ENCODE measurements around the gene TSPAN18. TPM values are rescaled to one million over a fixed set of nuclear protein-coding genes. Genes with fewer than 3 reads are reported as not detected.

The TSPAN18 gene
- total RNA-seq, 4 donors from 2014 or later, result 2.2 to 18.1 (median 3.4) TPM

DNA sequence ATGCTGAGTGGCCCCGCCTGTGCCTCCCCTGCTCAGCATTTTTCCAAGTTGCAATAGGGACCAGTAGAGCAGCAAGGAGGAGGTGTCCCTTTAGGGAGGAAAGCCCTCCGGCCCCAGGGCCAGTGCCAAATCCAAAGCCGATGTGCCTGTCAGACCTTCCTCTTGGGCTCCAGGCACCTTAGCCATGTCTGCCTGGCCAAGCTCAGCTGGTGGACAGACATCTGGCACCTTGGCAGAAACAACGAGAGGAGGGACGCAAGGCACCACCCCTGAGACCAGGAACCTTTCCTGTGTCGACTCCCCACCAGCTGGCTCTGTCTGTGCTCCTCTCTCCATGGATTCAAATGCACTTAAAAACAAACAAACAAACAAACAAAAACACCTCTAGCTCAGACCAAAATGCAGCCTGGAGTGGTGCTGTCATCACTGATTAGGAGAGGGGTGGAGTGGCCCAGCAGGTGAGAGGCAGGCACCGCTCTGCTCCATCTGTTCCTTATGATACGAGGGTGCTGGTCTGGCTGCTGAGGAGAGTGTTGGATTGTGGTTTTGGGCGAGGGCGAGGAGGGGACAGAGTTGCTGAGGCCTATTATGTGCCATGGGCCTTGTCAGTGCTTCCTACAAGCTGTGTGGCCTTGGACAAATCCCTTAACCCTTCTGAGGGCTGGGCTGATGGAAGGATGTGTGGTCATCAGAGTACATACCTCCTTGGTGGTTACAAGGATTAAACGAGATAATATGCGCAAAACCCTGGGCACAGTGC lies 177.7 kb downstream of the TSPAN18 start:
- ATAC-seq (ENCODE audit: low FRiP score), result no peak
- DNase-seq (ENCODE audit: low spot score), result no peak
- TF ChIP-seq, protein P1, sequence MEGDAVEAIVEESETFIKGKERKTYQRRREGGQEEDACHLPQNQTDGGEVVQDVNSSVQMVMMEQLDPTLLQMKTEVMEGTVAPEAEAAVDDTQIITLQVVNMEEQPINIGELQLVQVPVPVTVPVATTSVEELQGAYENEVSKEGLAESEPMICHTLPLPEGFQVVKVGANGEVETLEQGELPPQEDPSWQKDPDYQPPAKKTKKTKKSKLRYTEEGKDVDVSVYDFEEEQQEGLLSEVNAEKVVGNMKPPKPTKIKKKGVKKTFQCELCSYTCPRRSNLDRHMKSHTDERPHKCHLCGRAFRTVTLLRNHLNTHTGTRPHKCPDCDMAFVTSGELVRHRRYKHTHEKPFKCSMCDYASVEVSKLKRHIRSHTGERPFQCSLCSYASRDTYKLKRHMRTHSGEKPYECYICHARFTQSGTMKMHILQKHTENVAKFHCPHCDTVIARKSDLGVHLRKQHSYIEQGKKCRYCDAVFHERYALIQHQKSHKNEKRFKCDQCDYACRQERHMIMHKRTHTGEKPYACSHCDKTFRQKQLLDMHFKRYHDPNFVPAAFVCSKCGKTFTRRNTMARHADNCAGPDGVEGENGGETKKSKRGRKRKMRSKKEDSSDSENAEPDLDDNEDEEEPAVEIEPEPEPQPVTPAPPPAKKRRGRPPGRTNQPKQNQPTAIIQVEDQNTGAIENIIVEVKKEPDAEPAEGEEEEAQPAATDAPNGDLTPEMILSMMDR (IDR thresholded peaks at IDR 0.05), result no peak

DNA sequence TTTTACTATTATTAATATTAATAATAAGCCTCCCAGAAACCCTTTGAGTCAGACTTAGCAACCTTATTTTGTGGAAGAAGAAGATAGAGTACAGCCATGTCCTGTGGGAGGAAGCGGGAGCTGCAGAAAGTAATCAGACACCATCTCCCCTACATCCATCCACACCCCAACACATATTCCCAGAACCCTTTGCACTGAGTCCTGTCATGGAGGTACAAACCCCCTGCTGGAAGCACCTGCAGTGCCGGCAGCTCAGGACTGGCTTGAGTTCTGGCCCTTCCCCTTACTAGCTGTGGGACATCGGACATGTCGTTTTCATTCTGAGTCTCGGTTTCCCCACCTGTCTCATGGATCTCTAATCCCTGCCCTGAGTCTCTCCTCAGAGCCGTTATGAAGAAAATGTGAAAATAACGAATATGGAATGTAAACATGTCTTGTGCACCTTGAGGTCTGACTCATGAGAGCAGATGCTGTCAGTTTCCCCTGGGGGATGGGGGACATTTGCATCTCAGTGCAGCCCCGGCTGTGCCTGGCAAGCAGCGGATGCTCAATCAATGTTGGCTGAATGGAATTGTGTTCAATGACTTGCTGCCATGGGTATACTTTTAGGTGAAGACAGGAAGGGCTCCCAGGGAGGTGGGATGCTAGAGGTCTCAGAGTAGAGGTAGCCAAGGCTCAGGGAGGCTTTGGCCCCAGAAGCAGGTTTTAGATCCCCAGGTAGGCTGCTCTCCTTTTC lies 178.5 kb downstream of the TSPAN18 start:
- no peak for ATAC-seq (ENCODE audit: low FRiP score)
- TF ChIP-seq, protein P1 (IDR thresholded peaks at IDR 0.05), result no peak
- DNase-seq (ENCODE audit: low spot score), result no peak

DNA sequence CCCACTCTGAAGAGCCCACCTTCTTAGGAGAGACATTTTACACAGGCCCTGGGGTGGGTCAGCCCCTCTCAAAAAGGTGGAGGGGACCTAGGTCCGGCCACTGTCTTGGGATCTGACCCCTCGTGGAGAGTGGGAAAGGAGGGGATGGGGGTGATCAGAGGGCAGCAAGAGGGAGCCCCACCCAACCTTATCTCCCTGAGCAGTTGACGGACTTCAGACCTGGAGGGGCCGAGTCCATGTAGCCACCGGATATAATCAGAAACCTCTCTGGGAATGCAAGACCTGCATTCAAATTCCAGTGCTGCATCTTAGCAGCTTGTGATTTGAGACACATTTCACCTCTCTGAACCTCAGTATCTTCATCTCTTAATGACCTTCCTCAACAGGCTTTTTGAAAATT lies 179.9 kb downstream of the TSPAN18 start:
- no peak for DNase-seq (ENCODE audit: low spot score)

DNA sequence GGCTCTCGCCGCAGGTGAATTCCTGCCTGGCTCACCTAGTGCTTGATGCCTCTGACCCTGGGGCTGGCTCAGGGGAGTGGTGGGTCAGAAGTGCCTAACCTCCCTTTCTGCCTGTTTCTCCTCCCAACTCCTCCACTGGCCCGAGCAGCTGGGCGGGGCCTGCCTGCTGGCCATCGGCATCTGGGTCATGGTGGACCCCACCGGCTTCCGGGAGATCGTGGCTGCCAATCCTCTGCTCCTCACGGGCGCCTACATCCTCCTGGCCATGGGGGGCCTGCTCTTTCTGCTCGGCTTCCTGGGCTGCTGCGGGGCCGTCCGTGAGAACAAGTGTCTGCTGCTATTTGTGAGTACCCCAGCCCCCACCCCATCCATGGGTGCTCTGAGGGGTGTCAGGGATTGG lies 182.8 kb downstream of the TSPAN18 start:
- TF ChIP-seq, protein P1 (IDR thresholded peaks at IDR 0.05), result no peak
- no peak for ATAC-seq (ENCODE audit: low FRiP score)
- no peak for DNase-seq (ENCODE audit: low spot score)

More for the DNA sequence above, 179.9 kb downstream of the TSPAN18 start:
- no peak for ATAC-seq (ENCODE audit: low FRiP score)
- TF ChIP-seq, protein P1 (IDR thresholded peaks at IDR 0.05), result no peak

DNA sequence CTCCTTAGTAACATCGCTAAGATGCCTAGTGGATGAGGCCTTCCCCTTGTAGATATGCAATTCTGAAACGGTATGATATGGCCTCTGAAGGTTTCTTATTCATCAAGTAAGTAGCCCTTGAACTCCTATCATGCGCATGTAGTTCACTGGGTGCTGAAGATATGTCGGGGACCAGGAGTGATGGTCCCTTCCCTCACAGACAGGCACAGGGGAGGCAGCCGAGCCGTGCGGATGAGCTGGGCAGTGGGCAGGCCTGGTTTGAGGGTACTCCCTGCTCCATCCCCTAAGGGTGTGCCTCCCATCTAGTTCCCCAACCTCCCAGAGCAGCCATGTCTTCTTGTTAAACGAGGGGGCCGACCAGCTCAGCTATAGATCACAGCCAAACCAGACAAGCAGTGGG lies 183.8 kb downstream of the TSPAN18 start:
- no peak for DNase-seq (ENCODE audit: low spot score)
- TF ChIP-seq, protein P1 (IDR thresholded peaks at IDR 0.05), result no peak
- no peak for ATAC-seq (ENCODE audit: low FRiP score)

DNA sequence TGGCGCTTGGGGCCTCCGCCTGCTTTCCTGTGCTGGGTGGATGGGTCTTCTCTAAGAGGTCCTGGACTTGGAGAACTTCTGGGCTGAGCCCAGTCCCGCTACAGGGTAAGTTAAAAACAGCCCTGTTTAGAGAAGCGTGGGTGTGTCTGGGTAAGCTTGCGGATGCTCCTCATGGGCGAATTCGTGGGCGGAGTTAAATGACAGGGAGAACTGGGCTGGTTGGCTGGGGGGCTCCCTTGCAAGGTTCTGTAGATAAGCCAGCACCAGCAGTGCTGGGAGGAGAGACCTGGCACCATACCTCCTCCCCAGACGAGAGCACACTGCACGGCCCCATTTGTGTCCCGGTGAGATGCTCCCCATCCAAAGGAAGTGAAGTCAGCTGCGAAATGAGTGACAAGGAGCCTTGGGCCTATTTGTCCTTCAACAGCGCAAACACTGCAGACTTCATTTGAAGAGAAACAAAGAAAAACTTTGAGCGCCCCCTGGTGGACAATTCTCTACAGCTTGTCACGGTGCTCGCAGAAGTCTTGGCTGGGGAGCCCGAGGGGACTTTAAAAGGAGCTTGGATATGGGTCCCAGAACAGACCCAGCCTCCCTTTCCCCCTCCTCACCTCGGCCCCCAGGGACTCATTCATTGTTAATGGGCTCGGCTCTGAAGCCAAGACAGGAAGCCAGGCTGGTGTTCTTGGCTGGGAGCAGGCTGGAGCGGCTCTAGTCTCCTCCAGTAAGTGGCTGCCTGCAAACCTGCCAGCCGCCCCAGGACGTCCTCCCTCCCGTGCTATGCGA lies 184.5 kb downstream of the TSPAN18 start:
- ATAC-seq (ENCODE audit: low FRiP score) (peak; percentile 43), DNase-seq (ENCODE audit: low spot score) (peak; percentile 97)
- TF ChIP-seq, protein P1 (IDR thresholded peaks at IDR 0.05), result peak in 2 of 3 donors; percentile 72 to 84

All from omental fat pad (tissue), 4 donors.